NCI-H2029 (cell line): Measurements from ENCODE around the gene ZCCHC7.
"Not testable (repeated sequence)": the region's sequence is repeated elsewhere in the genome, so short reads cannot be mapped to it uniquely, and the experiment has no call there.

Source experiments
- DNase-seq: peaks from one replicate; lab custom pipeline; 2025; lab: John Stamatoyannopoulos, UW

The ZCCHC7 gene

GRCh38 chr9:37251452-37251851, 131.1 kb downstream of the ZCCHC7 start:
- no peak for DNase-seq

GRCh38 chr9:37253377-37253937, 133.1 kb downstream of the ZCCHC7 start:
- no peak for DNase-seq

GRCh38 chr9:37255187-37255586, 134.8 kb downstream of the ZCCHC7 start:
- DNase-seq, result no peak

GRCh38 chr9:37255944-37256862, 135.8 kb downstream of the ZCCHC7 start:
- no peak for DNase-seq

- DNase-seq, result peak; percentile 13
Measured at GRCh38 chr9:37259951-37260350, 139.6 kb downstream of the ZCCHC7 start.

GRCh38 chr9:37262410-37262809, 142.0 kb downstream of the ZCCHC7 start:
- no peak for DNase-seq

GRCh38 chr9:37264539-37264938, 144.2 kb downstream of the ZCCHC7 start:
- no peak for DNase-seq

- no peak for DNase-seq
Measured at GRCh38 chr9:37266630-37267029, 146.3 kb downstream of the ZCCHC7 start.

GRCh38 chr9:37269221-37269620, 148.8 kb downstream of the ZCCHC7 start:
- DNase-seq, result no peak

- no peak for DNase-seq
Measured at GRCh38 chr9:37271679-37272078, 151.3 kb downstream of the ZCCHC7 start.

GRCh38 chr9:37273595-37273994, 153.2 kb downstream of the ZCCHC7 start:
- no peak for DNase-seq

GRCh38 chr9:37281541-37281940, 161.2 kb downstream of the ZCCHC7 start:
- peak; percentile 39 for DNase-seq

GRCh38 chr9:37283730-37284325, 163.5 kb downstream of the ZCCHC7 start:
- DNase-seq, result no peak

GRCh38 chr9:37284636-37285035, 164.3 kb downstream of the ZCCHC7 start:
- DNase-seq, result no peak

GRCh38 chr9:37286530-37287175, 166.3 kb downstream of the ZCCHC7 start:
- no peak for DNase-seq

- no peak for DNase-seq
Measured at GRCh38 chr9:37287317-37287716, 166.9 kb downstream of the ZCCHC7 start.

- no peak for DNase-seq
Measured at GRCh38 chr9:37289631-37290030, 169.3 kb downstream of the ZCCHC7 start.

GRCh38 chr9:37290366-37290939, 170.1 kb downstream of the ZCCHC7 start:
- DNase-seq, result no peak

- no peak for DNase-seq
Measured at GRCh38 chr9:37290940-37291485, 170.6 kb downstream of the ZCCHC7 start.

- not testable (repeated sequence) for DNase-seq
Measured at GRCh38 chr9:37291612-37292238, 171.4 kb downstream of the ZCCHC7 start.

GRCh38 chr9:37292896-37293295, 172.5 kb downstream of the ZCCHC7 start:
- DNase-seq, result no peak
